GM23338 (cell line): ENCODE results near the gene CIC.

Experiments
- CREB1 ChIP-seq: fragments of 250-450 bp; sonication (Bioruptor Pico); IDR thresholded peaks from 2 replicates; pipeline ENCODE4 v1.5.0; 2020; ENCODE audit warnings: low read depth, mild to moderate bottlenecking, moderate library complexity
- CTCF ChIP-seq, 2 experiments: fragments of 200-600 bp in 1 of 2; sonication (generic) in 1 of 2; conservative IDR thresholded peaks; 2 replicates each; pipeline versions ENCODE4 v1.5.1 to v1.6.1; 2016 to 2017; ENCODE audit warnings: antibody characterized with exemption in 2 of 2, low read depth in 2 of 2, mild to moderate bottlenecking in 2 of 2, moderate library complexity in 1 of 2
- EZH2 ChIP-seq: fragments of 200-600 bp; sonication (generic); IDR thresholded peaks from one replicate; pipeline ENCODE4 v1.8.0; 2017; ENCODE audit warnings: antibody characterized with exemption, mild to moderate bottlenecking, low read depth; ENCODE audit not compliant: unreplicated experiment
- EZH2phosphoT487 ChIP-seq: fragments of 200-600 bp; sonication (generic); IDR thresholded peaks from one replicate; pipeline ENCODE4 v1.8.1; 2018; ENCODE audit warnings: antibody characterized with exemption; ENCODE audit not compliant: unreplicated experiment
- JUNB ChIP-seq: IDR thresholded peaks from one replicate; pipeline ENCODE4 v1.6.1; 2016; ENCODE audit warnings: antibody characterized with exemption; ENCODE audit not compliant: unreplicated experiment
- POLR2AphosphoS5 ChIP-seq: IDR thresholded peaks from 2 replicates; pipeline ENCODE4 v1.6.1; 2016; ENCODE audit warnings: antibody characterized with exemption, low read depth
- REST ChIP-seq: IDR thresholded peaks from one replicate; pipeline ENCODE4 v1.6.1; 2018; ENCODE audit warnings: antibody characterized with exemption; ENCODE audit not compliant: unreplicated experiment
- ZNF114 ChIP-seq: fragments of 250-450 bp; sonication (Bioruptor Pico); IDR thresholded peaks from 2 replicates; pipeline ENCODE4 v1.5.0; 2020; ENCODE audit warnings: mild to moderate bottlenecking, moderate library complexity
- ZNF331 ChIP-seq: fragments of 250-450 bp; sonication (Bioruptor Pico); IDR thresholded peaks from 2 replicates; pipeline ENCODE4 v1.5.0; 2020; ENCODE audit warnings: low read depth, mild to moderate bottlenecking, moderate library complexity

GRCh38 chr19:42225718-42226292 is 43.2 kb upstream of the CIC start:
- TF ChIP-seq POLR2AphosphoS5 (no peak), CTCF (conservative IDR thresholded peaks at IDR 0.05; ENCODE audit: low read depth in 2 of 2) (no peak), EZH2phosphoT487 (no peak), EZH2 (no peak), CREB1 (CRISPR knock-in tag) (no peak), JUNB (no peak), ZNF331 (no peak), ZNF114 (CRISPR knock-in tag) (no peak), REST (no peak)
